HepG2 (cell line): ENCODE results near the gene RAD54L2. TPM values are rescaled to one million over a fixed set of nuclear protein-coding genes. Genes with fewer than 3 reads are reported as not detected.
A peak's percentile ranks its signal among the peaks of the same experiment; 100 is the strongest.
"Not testable (repeated sequence)": the region's sequence is repeated elsewhere in the genome, so short reads cannot be mapped to it uniquely, and the experiment has no call there.

Experiments used
- ATAC-seq: fragments of 200-7000 bp; cut with Tn5 transposase; 3 replicates; pipeline ENCODE4 v1.9.1; 2020; ENCODE audit warnings: mild to moderate bottlenecking, moderate library complexity
- BruUV-seq: library from RNA; stranded (reverse); fragments of 400-500 nt; replicated peaks from 2 replicates; lab custom pipeline; 2021; lab: Mats Ljungman, UMichigan
- CTCF ChIA-PET: fragments of 300-600 bp; formaldehyde crosslinking; extraction: SDS; loops from one replicate; lab custom pipeline; 2021; ENCODE audit warnings: low total read pairs, inconsistent platforms, low intra/inter-chr PET ratio; lab: Yijun Ruan, JAX
- POLR2A ChIA-PET: fragments of 350-600 bp; sonication (Branson Sonifier 250); formaldehyde crosslinking; loops from one replicate; lab custom pipeline; 2020; ENCODE audit warnings: antibody characterized with exemption, inconsistent platforms; lab: Yijun Ruan, JAX
- DNase-seq: peaks from one replicate; pipeline ENCODE4 v3.0.0-alpha.2; 2015; ENCODE audit warnings: low spot score
- FAIRE-seq: peaks from 3 replicates; lab custom pipeline; 2011; peaks lifted over from hg19 to GRCh38; lab: Jason Lieb, UNC
- H2AFZ ChIP-seq: one replicate; pipeline ENCODE4 v1.6.1; 2011; ENCODE audit warnings: low read length, inconsistent platforms
- H3K27ac ChIP-seq: fragments of 300-600 bp; 3 replicates; pipeline ENCODE4 v1.8.0; 2011; ENCODE audit warnings: mixed run types, mild to moderate bottlenecking, mixed read lengths, low read length, inconsistent platforms; ENCODE audit not compliant: insufficient read depth; ENCODE audit errors: extremely low read length
- H3K27me3 ChIP-seq, 2 experiments: fragments of 200-600 bp in 1 of 2; 2 replicates in 1 of 2; 3 replicates in 1 of 2; pipeline versions ENCODE4 v1.6.0 to v1.8.0; 2011; ENCODE audit warnings: low read length in 2 of 2, mild to moderate bottlenecking in 2 of 2, moderate library complexity in 2 of 2, inconsistent platforms in 1 of 2; ENCODE audit not compliant: insufficient read depth in 2 of 2, control insufficient read depth in 1 of 2
- H3K36me3 ChIP-seq, 2 experiments: fragments of 200-600 bp in 1 of 2; replicated peaks in 1 of 2; 2 replicates in 1 of 2; 3 replicates in 1 of 2; pipeline versions ENCODE4 v1.5.1 to v1.8.0; 2011; ENCODE audit warnings: low read length in 2 of 2, inconsistent platforms in 1 of 2; ENCODE audit not compliant: insufficient read depth in 2 of 2, control insufficient read depth in 1 of 2
- H3K4me1 ChIP-seq: 2 replicates; pipeline ENCODE4 v1.5.1; 2012; ENCODE audit warnings: low read length, inconsistent platforms; ENCODE audit not compliant: insufficient read depth
- H3K4me2 ChIP-seq: 2 replicates; pipeline ENCODE4 v1.6.0; 2011; ENCODE audit warnings: low read depth, low read length, inconsistent platforms
- H3K4me3 ChIP-seq, 3 experiments: fragments of 200-600 bp in 1 of 3; sonication (generic), shearing (Covaris generic) in 1 of 3; replicated peaks in 1 of 3; 2 replicates each; pipeline ENCODE4 v1.5.1; 2011 to 2016; ENCODE audit warnings: low read length in 3 of 3, inconsistent platforms in 2 of 3, low read depth in 2 of 3, mild to moderate bottlenecking in 2 of 3, control low read depth in 1 of 3, mixed read lengths in 1 of 3; ENCODE audit not compliant: insufficient read depth in 1 of 3
- H3K79me2 ChIP-seq: one replicate; pipeline ENCODE4 v1.6.1; 2011; ENCODE audit warnings: low read length, inconsistent platforms; ENCODE audit not compliant: insufficient read depth
- H3K9ac ChIP-seq: 2 replicates; pipeline ENCODE4 v1.6.0; 2011; ENCODE audit warnings: mild to moderate bottlenecking, low read depth, low read length, inconsistent platforms; ENCODE audit not compliant: insufficient read depth
- H3K9me3 ChIP-seq: 2 replicates; pipeline ENCODE4 v1.5.1; 2012; ENCODE audit warnings: mild to moderate bottlenecking, low read length
- H4K20me1 ChIP-seq: 2 replicates; pipeline ENCODE4 v1.6.0; 2011; ENCODE audit warnings: inconsistent platforms, mild to moderate bottlenecking, low read length, moderate library complexity; ENCODE audit not compliant: insufficient read depth
- HNF4A ChIP-seq: sonication (generic); formaldehyde crosslinking; IDR thresholded peaks from 2 replicates; pipeline ENCODE4 v1.4.0; 2020; ENCODE audit warnings: missing genetic modification reagents
- NR0B2 ChIP-seq: sonication (generic); formaldehyde crosslinking; IDR thresholded peaks from 2 replicates; pipeline ENCODE4 v1.4.0; 2020; ENCODE audit warnings: mild to moderate bottlenecking, missing genetic modification reagents
- NR2F1 ChIP-seq, 2 experiments: fragments of 450-650 bp in 1 of 2; formaldehyde crosslinking in 1 of 2; IDR thresholded peaks; 2 replicates each; pipeline versions ENCODE4 v1.5.0 to v1.6.1; 2016 to 2020; ENCODE audit warnings: mild to moderate bottlenecking in 1 of 2, missing compliant biosample characterization in 1 of 2, missing genetic modification reagents in 1 of 2, moderate library complexity in 1 of 2
- PHF8 ChIP-seq: sonication (generic); formaldehyde crosslinking; IDR thresholded peaks from 2 replicates; pipeline ENCODE4 v1.5.0; 2020; ENCODE audit warnings: missing genetic modification reagents
- RARA ChIP-seq: IDR thresholded peaks from 2 replicates; pipeline ENCODE4 v1.6.1; 2016; ENCODE audit warnings: missing genetic modification reagents, missing compliant biosample characterization
- SKI ChIP-seq: fragments of 450-650 bp; IDR thresholded peaks from one replicate; pipeline ENCODE4 v1.6.1; 2018; ENCODE audit warnings: mild to moderate bottlenecking; ENCODE audit not compliant: partially characterized antibody
- SYNCRIP ChIP-seq: fragments of 200-400 bp; formaldehyde crosslinking; IDR thresholded peaks from 2 replicates; pipeline ENCODE4 v1.6.1; 2018; ENCODE audit warnings: mild to moderate bottlenecking, low read depth, low read length; ENCODE audit not compliant: insufficient read depth
- ZBTB33 ChIP-seq: sonication (generic); formaldehyde crosslinking; IDR thresholded peaks from 2 replicates; pipeline ENCODE4 v1.4.0; 2020; ENCODE audit warnings: missing genetic modification reagents
- ZNF550 ChIP-seq: sonication (generic); formaldehyde crosslinking; IDR thresholded peaks from 2 replicates; pipeline ENCODE4 v1.4.0; 2020; ENCODE audit warnings: mild to moderate bottlenecking, missing genetic modification reagents, borderline replicate concordance
- WGBS: methylation state at CpG from one replicate; pipeline ENCODE4 v1.1.6; 2017; ENCODE audit warnings: low lambda C conversion rate; 5-methylcytosine and 5-hydroxymethylcytosine counted together
- in situ Hi-C: cut with HindIII; loops from 2 replicates; pipeline ENCODE4 v1.10.0; 2017; ENCODE audit warnings: low pct_unique_long_range_greater_than_20kb; ENCODE audit not compliant: extremely low pct_ligation_motif_present
- intact Hi-C: fragments of 100-400 bp; cut with micrococcal nuclease; formaldehyde crosslinking; loops from one replicate; pipeline ENCODE4 v1.10.0; 2022; ENCODE audit not compliant: unreplicated experiment
- polyA plus RNA-seq, 8 experiments: library from polyadenylated mRNA; depleted of rRNA in 3 of 8; stranded (reverse) in 7 of 8; unstranded in 1 of 8; fragments of >200 nt; fragmentation: Illumina TruSeq in 4 of 8; extraction: Trizol in 4 of 8; gene quantifications; 2 replicates each; pipeline versions ENCODE4 v1.2.1 to v1.2.3, GENCODE V29; 2011 to 2016; ENCODE audit warnings: low read depth in 4 of 8, missing spikeins in 1 of 8, mixed read lengths in 1 of 8; ENCODE audit not compliant: insufficient read depth in 1 of 8
- total RNA-seq, 5 experiments: library from RNA; depleted of rRNA; stranded (reverse); fragments of >200 nt; fragmentation: Illumina TruSeq; extraction: Trizol; gene quantifications; 2 replicates each; pipeline ENCODE4 v1.2.3, GENCODE V29; 2016; ENCODE audit warnings: low read depth in 1 of 5

The RAD54L2 gene
- total and polyA plus RNA-seq, 2 of the 13 experiments (the other 11 are each of a cell fraction or from before 2014, with no cell fraction given): 5.5 to 14.8 TPM

GRCh38 chr3:51559961-51560360 lies 21.4 kb downstream of the RAD54L2 start:
- CTCF ChIA-PET: no interaction called here
- no peak for DNase-seq
- Histone ChIP-seq H4K20me1 (no peaks in the 10 kb centered on the region), H2AFZ (no peak overlapping the region), H3K4me2 (no peak overlapping the region), H3K4me3 (no peak overlapping the region), H3K79me2 (no peaks in the 10 kb centered on the region), H3K27ac (no peak overlapping the region)
- POLR2A ChIA-PET: interaction anchor here (1.4 kb wide), 1 partner anchor 58 kb away, joined by 3 read pairs; no protein-coding TSS in a partner anchor
- in situ Hi-C loops: no loop called here
- BruUV-seq: no TSS peak
- TF ChIP-seq ZNF550 (CRISPR knock-in tag) (no peak), PHF8 (CRISPR knock-in tag) (no peak), SYNCRIP (no peak)
- TF ChIP-seq, all 625 proteins: peak for 0
- ATAC-seq: peak; percentile 41; the same call in 2 of the 3 replicates
- Histone ChIP-seq H3K27me3 (no peaks in the 10 kb centered on the region), H3K9ac (no peak overlapping the region), H3K36me3 (peaks cover 2 to 3% of the 10 kb centered on the region in 2 experiments; a peak in 2 of 5 replicates), H3K9me3 (no peaks in the 10 kb centered on the region), H3K4me1 (peaks cover 17% of the 10 kb centered on the region)
- FAIRE-seq: no peak
- intact Hi-C loops: no loop called here

GRCh38 chr3:51562403-51562802 lies 23.9 kb downstream of the RAD54L2 start:
- H3K9ac ChIP-seq, H3K4me3 ChIP-seq, in situ Hi-C loops, H3K27me3 ChIP-seq, DNase-seq, FAIRE-seq, intact Hi-C loops, H2AFZ ChIP-seq, H3K9me3 ChIP-seq, H4K20me1 ChIP-seq, BruUV-seq, H3K79me2 ChIP-seq, H3K4me2 ChIP-seq, H3K27ac ChIP-seq, H3K36me3 ChIP-seq, POLR2A ChIA-PET, CTCF ChIA-PET: not testable (repeated sequence)
- H3K4me1 ChIP-seq: peaks cover 22% of the 10 kb centered on the region
- peak; percentile 55 for TF ChIP-seq HNF4A (CRISPR knock-in tag)
- peak; percentile 17 for TF ChIP-seq SKI
- 0 out of 4 replicates have a peak, but pooled peaks of 1 of the 2 experiments have one; percentile 12 for TF ChIP-seq NR2F1 (CRISPR knock-in tag; IDR thresholded peaks at IDR 0.05)
- TF ChIP-seq NR0B2 (CRISPR knock-in tag): 0 out of 2 replicates have a peak, but pooled peaks have one; percentile 43
- peak; percentile 36; the same call in 1 of the 2 replicates for TF ChIP-seq RARA (CRISPR knock-in tag)
- peak; percentile 70 for TF ChIP-seq ZBTB33 (CRISPR knock-in tag)
- ATAC-seq: peak; percentile 23; the same call in 2 of the 3 replicates
- 93% methylated on average over 3 of the region's 4 CpGs for WGBS
